Endothelial cell of umbilical vein (primary cell): ENCODE measurements around the gene TNFRSF14. TPM values are rescaled to one million over a fixed set of nuclear protein-coding genes. Genes with fewer than 3 reads are reported as not detected.

Experiments
- BruUV-seq: library from RNA; stranded (reverse); fragments of 400-500 nt; replicated peaks from 2 replicates; lab custom pipeline; 2021; lab: Mats Ljungman, UMichigan
- CTCF ChIA-PET: fragments of 300-600, 350-600 bp; sonication (Branson Sonifier 250); formaldehyde crosslinking; loops from one replicate; lab custom pipeline; 2021; ENCODE audit warnings: antibody characterized with exemption, inconsistent platforms; lab: Charles Lee
- POLR2A ChIA-PET: fragments of 300-600, 350-600 bp; sonication (Branson Sonifier 250); formaldehyde crosslinking; loops from one replicate; lab custom pipeline; 2021; ENCODE audit warnings: antibody characterized with exemption, inconsistent platforms; lab: Charles Lee
- DNase-seq: peaks from one replicate; pipeline ENCODE4 v3.0.0-alpha.2; 2011; ENCODE audit warnings: low read depth, low spot score
- FAIRE-seq: peaks from 2 replicates; lab custom pipeline; 2011; peaks lifted over from hg19 to GRCh38; lab: Jason Lieb, UNC
- H2AFZ ChIP-seq: 2 replicates; pipeline ENCODE4 v1.6.0; 2012; ENCODE audit warnings: low read depth, low read length, control low read depth, inconsistent platforms
- H3K27ac ChIP-seq: 2 replicates; pipeline ENCODE4 v1.5.1; 2011; ENCODE audit warnings: low read depth, mild to moderate bottlenecking, control low read depth, low read length, moderate library complexity; ENCODE audit not compliant: insufficient read depth
- H3K27me3 ChIP-seq, 2 experiments: 2 replicates each; pipeline versions ENCODE4 v1.6.0 to v1.6.1; 2011; ENCODE audit warnings: low read length in 2 of 2, mixed read lengths in 1 of 2; ENCODE audit not compliant: control insufficient read depth in 2 of 2, insufficient read depth in 2 of 2
- H3K36me3 ChIP-seq, 2 experiments: 2 replicates in 1 of 2; 3 replicates in 1 of 2; pipeline ENCODE4 v1.5.1; 2011; ENCODE audit warnings: low read length in 2 of 2, mild to moderate bottlenecking in 1 of 2, moderate library complexity in 1 of 2; ENCODE audit not compliant: control insufficient read depth in 2 of 2, insufficient read depth in 2 of 2; ENCODE audit errors: extremely low read depth in 1 of 2
- H3K4me1 ChIP-seq: 3 replicates; pipeline ENCODE4 v1.5.1; 2011; ENCODE audit warnings: mild to moderate bottlenecking, low read length; ENCODE audit not compliant: control insufficient read depth, insufficient read depth; ENCODE audit errors: extremely low read depth
- H3K4me2 ChIP-seq: 2 replicates; pipeline ENCODE4 v1.6.1; 2011; ENCODE audit warnings: low read length, control low read depth, mixed read lengths; ENCODE audit not compliant: insufficient read depth
- H3K4me3 ChIP-seq, 3 experiments: fragments of 200-600 bp in 1 of 3; sonication (generic), shearing (Covaris generic) in 1 of 3; replicated peaks in 1 of 3; 2 replicates each; pipeline ENCODE4 v1.5.1; 2011 to 2016; ENCODE audit warnings: control low read depth in 3 of 3, low read length in 3 of 3, mild to moderate bottlenecking in 2 of 3, inconsistent platforms in 1 of 3, low read depth in 1 of 3, moderate library complexity in 1 of 3; ENCODE audit not compliant: insufficient read depth in 1 of 3
- H3K79me2 ChIP-seq: 2 replicates; pipeline ENCODE4 v1.6.0; 2012; ENCODE audit warnings: low read length, inconsistent platforms; ENCODE audit not compliant: control insufficient read depth, insufficient read depth
- H3K9ac ChIP-seq: replicated peaks from 2 replicates; pipeline ENCODE3; 2011; ENCODE audit warnings: low read length, control low read depth; ENCODE audit not compliant: insufficient read depth; ENCODE audit errors: extremely low read depth
- H3K9me1 ChIP-seq: replicated peaks from 3 replicates; pipeline ENCODE4 v1.6.0; 2011; ENCODE audit warnings: mild to moderate bottlenecking, low read length; ENCODE audit not compliant: control insufficient read depth, insufficient read depth; ENCODE audit errors: extremely low read depth
- H3K9me3 ChIP-seq: replicated peaks from 2 replicates; pipeline ENCODE4 v1.5.1; 2012; ENCODE audit warnings: low read length, inconsistent platforms; ENCODE audit not compliant: control insufficient read depth, insufficient read depth
- H4K20me1 ChIP-seq: replicated peaks from 2 replicates; pipeline ENCODE3; 2011; ENCODE audit warnings: mild to moderate bottlenecking, low read length; ENCODE audit not compliant: control insufficient read depth, insufficient read depth; ENCODE audit errors: extremely low read depth
- MYC ChIP-seq: IDR thresholded peaks from one replicate; pipeline ENCODE4 v1.6.1; 2011; ENCODE audit warnings: mild to moderate bottlenecking, low read depth, low read length
- POLR2AphosphoS5 ChIP-seq: IDR thresholded peaks from 2 replicates; pipeline ENCODE4 v1.6.1; 2012; ENCODE audit warnings: low read depth, mild to moderate bottlenecking, control low read depth, low read length, moderate library complexity; ENCODE audit not compliant: insufficient read depth
- dilution Hi-C: fragments of 300-500 bp; cut with MboI; formaldehyde crosslinking; loops from one replicate; pipeline ENCODE4 v1.15.0; 2019; ENCODE audit warnings: low sequenced_read_pairs; ENCODE audit not compliant: extremely low pct_ligation_motif_present
- intact Hi-C: fragments of 100-400 bp; cut with micrococcal nuclease; formaldehyde crosslinking; loops from one replicate; pipeline ENCODE4 v1.10.0; 2022
- polyA plus RNA-seq, 4 experiments: library from polyadenylated mRNA; depleted of rRNA in 3 of 4; stranded (reverse) in 3 of 4; unstranded in 1 of 4; fragments of >200 nt; gene quantifications; 2 replicates each; pipeline versions ENCODE4 v1.2.1 to v1.2.3, GENCODE V29; 2011 to 2012; ENCODE audit warnings: missing spikeins in 1 of 4
- total RNA-seq: library from RNA; stranded (reverse); gene quantifications from 2 replicates; pipeline ENCODE4 v1.2.3, GENCODE V29; 2021
- TF ChIP-seq, protein P1 (sequence below), 2 donors: IDR thresholded peaks; 1 replicate in 1 of 2; 2 replicates in 1 of 2; pipeline ENCODE4 v1.5.1; 2011; ENCODE audit warnings: low read length in 2 of 2, mild to moderate bottlenecking in 2 of 2, moderate library complexity in 2 of 2, control low read depth in 1 of 2, inconsistent platforms in 1 of 2, low read depth in 1 of 2; ENCODE audit not compliant: insufficient read depth in 1 of 2; ENCODE audit errors: extremely low read depth in 1 of 2
- TF ChIP-seq, protein P2 (sequence below): IDR thresholded peaks from 2 replicates; pipeline ENCODE4 v1.6.1; 2011; ENCODE audit not compliant: insufficient read depth, insufficient read length

TNFRSF14 gene
- total and polyA plus RNA-seq, 2 donors (not counting 3 experiments of a cell fraction or from before 2014, with no cell fraction given): 40.9 to 49.4 TPM

DNA sequence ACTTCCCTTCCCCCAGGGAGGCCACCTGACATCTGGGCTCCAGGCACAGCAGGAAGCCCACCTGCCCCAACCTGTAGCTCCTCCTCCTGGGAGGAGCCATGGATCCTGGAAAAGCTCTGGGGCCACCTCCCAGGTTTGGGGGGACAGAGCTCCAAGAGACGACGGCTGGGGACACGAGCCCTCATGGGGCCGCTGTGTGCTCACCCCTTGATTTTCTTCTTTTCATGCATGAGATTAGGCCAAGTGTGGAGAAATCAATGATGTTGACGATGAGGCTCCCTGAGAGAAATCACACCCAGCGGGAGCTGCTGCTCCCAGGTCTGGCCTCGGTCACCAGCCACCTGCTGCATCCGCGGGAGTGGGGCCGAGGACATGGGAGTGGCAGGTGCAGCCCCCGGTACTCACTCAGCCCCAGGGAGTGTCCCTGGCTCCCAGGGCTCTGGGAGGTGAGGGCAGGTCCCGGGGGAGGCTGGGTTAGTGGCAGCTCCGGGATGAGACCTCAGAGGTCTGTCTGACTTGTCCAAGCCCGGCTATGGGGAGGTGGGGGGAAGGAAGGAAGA, 8.7 kb downstream of the TNFRSF14 start:
- Histone ChIP-seq H2AFZ (no peak overlapping the region), H3K36me3 (peaks cover 0 to 6% of the 10 kb centered on the region in 2 experiments), H3K9me3 (no peaks in the 10 kb centered on the region), H3K9me1 (no peaks in the 10 kb centered on the region), H4K20me1 (no peaks in the 10 kb centered on the region), H3K4me2 (no peak overlapping the region), H3K79me2 (no peaks in the 10 kb centered on the region), H3K27ac (no peak overlapping the region), H3K27me3 (no peaks in the 10 kb centered on the region), H3K4me1 (no peaks in the 10 kb centered on the region), H3K9ac (no peak overlapping the region), H3K4me3 (no peak overlapping the region)
- FAIRE-seq (no peak), DNase-seq (no peak)
- TF ChIP-seq, protein P1, sequence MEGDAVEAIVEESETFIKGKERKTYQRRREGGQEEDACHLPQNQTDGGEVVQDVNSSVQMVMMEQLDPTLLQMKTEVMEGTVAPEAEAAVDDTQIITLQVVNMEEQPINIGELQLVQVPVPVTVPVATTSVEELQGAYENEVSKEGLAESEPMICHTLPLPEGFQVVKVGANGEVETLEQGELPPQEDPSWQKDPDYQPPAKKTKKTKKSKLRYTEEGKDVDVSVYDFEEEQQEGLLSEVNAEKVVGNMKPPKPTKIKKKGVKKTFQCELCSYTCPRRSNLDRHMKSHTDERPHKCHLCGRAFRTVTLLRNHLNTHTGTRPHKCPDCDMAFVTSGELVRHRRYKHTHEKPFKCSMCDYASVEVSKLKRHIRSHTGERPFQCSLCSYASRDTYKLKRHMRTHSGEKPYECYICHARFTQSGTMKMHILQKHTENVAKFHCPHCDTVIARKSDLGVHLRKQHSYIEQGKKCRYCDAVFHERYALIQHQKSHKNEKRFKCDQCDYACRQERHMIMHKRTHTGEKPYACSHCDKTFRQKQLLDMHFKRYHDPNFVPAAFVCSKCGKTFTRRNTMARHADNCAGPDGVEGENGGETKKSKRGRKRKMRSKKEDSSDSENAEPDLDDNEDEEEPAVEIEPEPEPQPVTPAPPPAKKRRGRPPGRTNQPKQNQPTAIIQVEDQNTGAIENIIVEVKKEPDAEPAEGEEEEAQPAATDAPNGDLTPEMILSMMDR (IDR thresholded peaks at IDR 0.05; ENCODE audit: extremely low read depth in 1 of 2, insufficient read depth in 1 of 2, low read depth in 1 of 2, low read length in 2 of 2): no peak
- TF ChIP-seq MYC (no peak), POLR2AphosphoS5 (no peak)
- TF ChIP-seq, protein P2, sequence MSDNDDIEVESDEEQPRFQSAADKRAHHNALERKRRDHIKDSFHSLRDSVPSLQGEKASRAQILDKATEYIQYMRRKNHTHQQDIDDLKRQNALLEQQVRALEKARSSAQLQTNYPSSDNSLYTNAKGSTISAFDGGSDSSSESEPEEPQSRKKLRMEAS: no peak
- no TSS peak for BruUV-seq
- intact Hi-C loops (loop anchor here (2.0 kb wide), 1 partner anchor 14 kb away; no protein-coding TSS in a partner anchor), dilution Hi-C loops (no loop called here)
- ChIA-PET POLR2A (no interaction called here), CTCF (no interaction called here)
